GM21447 (cell line): Measurements from ENCODE around the gene FAM120AOS.

Experiments used
- ATAC-seq: cut with Tn5 transposase; IDR thresholded peaks from one replicate; pipeline ENCODE4 v1.9.1; 2021; ENCODE audit not compliant: unreplicated experiment

Gene FAM120AOS

DNA sequence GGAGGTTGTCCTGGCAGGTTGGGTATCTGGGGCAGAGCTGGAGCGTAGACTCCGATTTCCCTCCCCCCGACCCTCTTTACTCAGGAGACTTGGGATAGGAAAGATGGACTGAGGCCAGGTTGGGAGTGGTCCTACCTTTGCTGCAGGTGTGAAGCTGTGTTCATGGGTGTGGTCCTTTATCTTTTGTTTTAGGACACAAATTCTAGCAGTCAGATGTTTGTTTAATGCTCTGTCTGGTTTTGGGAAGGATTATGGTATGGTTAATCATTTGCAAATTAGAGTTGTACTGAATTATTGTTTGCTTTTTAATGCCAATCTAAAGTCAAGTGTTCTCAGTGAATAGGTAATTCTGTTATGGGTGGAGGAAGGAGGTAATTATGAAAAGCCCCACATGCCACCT is 14.1 kb upstream of the FAM120AOS start:
- ATAC-seq: no peak

DNA sequence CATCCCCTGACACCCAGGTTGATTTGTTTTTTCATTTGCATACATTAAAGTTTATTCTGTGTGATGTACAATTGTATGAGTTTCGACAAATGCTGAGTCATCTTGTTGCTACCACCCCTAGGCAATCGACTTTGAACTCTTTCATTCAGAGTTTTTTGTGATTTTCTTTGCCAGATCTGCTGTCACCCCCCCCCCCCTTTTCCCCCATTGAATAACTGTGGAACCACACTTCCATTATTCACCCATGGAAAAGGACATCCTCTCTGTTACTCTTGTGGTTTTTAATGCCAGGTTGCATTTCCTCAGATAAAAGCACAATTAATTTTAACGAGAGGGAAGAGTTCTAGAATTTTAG is 13.7 kb upstream of the FAM120AOS start:
- no peak for ATAC-seq

DNA sequence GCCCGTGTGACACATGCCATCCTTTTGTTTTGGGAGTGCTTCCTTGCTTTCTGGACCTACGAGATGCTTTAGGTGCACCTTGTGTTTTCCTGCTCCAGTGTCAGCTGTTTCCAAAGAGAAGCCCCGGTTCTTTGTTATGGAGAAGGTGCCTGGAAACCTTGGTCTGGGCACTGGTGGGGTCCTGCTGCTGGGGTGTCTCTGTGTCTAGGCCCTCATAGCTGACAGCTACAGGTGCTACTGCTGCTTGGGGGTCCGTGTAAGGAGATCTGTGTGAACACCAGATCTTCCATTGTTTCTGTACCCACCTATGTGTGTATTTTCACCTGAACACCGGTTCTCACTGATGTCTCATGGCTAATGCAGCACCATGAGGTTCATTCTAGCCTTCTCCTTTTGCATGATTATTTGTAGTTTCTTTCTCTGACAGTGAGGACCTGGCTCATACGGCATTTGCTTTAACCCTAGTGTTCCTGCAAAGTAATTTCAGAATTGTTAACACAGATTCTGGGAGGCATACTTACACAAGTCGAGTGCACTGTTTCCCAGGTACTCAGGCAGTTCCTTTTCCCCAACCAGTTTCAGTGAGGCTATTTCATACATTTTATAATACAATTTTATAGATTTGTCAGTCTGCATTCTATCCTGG is 13.2 kb upstream of the FAM120AOS start:
- no peak for ATAC-seq

DNA sequence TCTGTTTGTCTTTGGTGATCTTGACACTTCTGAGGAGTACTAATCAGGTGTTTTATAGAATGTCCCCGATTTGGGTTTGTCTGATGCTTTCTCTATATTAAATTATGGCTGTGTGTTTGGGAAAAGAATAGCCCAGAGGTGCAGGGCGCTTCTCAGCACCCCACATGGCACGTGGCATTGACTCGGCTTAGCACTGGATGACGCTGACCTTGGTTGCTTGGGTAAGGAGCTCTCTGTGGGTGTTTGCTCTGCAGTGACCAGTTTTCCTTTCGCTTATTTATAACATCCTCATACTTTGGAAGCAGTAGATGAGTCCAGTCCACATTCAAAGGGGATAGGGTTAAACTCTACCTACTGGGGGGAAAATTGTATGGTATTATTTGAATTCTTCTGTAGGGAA is 12.5 kb upstream of the FAM120AOS start:
- no peak for ATAC-seq

DNA sequence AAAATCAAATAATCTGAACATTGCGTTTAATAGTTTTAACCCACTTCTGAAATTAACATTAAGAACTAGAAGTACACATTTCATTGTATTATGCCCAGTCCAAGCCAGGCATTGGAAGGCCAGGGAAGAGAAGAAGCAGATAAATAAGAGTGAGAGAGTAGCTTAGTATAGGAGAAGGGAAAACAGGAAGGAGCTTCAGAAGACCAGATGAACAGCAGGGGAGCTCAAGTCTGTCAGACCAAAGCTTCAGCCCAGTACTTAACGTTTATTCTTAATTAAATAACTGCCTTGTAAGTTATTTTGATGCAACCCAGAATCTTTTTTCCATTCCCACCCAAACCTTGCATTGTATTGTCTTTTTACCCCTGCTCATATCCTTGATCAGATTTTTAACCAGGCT is 11.5 kb upstream of the FAM120AOS start:
- ATAC-seq: no peak

DNA sequence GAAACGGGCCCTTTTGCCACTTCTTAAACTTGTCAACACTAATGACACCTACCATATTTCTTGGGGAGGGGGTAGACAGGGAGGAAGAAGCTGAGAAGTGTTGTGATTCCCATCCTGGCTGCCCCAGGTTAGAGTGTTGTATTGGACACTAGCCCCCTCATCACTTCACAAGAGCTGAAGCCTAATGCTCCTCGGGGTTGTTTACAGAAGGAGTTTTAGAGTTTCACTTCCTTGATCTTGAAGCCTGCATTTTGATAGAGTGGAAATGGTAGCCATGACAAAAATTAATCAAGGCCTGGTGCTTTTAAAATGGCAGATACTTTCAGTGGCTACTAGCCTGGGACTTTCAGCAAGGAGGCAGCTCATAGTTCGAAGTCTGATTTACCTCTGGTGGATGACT is 11.0 kb upstream of the FAM120AOS start:
- ATAC-seq: no peak

DNA sequence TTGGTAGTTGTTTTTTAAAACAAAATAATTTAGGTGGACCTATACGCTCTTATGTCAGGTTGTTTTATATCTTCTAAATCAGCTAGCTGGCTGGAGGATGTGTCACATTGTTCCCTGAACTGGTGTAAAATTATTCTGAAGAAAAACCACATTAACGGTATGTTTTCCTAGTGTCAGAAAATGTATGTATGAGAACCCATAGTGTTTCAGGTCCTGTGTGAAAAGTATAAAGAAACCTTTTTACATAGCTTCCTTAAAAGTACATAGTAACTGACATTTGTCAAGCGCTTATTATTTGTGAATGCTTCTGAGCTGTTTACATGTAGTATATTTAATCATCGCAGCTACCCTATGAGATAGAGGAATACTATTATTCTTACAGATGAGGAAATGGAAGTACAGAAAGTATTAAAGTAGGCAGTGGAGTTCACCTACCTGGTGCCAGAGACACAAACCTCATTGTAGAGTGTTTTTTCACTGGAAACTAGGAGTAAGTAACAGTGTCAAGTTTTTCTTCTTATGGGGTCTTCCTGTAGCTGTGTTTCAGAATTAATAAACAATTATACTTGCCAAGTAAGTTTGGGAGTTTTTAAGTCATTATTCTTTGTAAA is 10.4 kb upstream of the FAM120AOS start:
- ATAC-seq: no peak

DNA sequence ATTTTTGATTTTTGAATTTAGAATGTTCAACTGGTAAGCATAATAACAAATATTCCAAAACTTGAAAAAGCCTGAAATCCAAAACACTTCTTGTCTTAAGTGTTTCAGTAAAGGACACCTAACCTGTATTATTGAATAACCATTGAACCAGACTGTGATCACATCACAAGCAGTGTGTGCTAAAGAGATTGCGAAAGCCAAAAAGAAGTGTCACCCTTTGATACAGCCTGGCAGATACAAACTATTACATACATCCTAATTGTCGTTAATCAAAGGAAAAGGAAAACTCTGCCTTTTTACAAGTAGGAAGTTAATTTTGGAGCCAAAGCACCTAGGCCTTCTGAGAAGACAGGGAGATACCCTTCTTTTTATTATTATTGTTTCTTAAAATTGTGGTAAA is 8.4 kb upstream of the FAM120AOS start:
- no peak for ATAC-seq

DNA sequence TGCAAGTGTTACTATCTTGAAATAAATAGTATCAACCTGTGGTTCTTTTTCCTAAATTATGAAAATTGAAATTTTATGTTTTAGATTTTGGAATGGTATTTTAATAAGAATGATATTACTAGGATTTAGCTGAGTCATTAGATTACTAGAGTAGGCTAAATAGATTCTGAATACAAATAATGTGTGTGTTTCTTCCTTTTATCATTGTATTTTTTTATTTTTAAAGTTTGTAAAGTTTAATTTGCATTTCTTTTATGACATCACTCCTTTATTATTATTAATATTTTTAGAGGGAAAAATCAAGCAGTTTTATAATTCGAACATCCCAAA is 8.0 kb upstream of the FAM120AOS start:
- no peak for ATAC-seq

DNA sequence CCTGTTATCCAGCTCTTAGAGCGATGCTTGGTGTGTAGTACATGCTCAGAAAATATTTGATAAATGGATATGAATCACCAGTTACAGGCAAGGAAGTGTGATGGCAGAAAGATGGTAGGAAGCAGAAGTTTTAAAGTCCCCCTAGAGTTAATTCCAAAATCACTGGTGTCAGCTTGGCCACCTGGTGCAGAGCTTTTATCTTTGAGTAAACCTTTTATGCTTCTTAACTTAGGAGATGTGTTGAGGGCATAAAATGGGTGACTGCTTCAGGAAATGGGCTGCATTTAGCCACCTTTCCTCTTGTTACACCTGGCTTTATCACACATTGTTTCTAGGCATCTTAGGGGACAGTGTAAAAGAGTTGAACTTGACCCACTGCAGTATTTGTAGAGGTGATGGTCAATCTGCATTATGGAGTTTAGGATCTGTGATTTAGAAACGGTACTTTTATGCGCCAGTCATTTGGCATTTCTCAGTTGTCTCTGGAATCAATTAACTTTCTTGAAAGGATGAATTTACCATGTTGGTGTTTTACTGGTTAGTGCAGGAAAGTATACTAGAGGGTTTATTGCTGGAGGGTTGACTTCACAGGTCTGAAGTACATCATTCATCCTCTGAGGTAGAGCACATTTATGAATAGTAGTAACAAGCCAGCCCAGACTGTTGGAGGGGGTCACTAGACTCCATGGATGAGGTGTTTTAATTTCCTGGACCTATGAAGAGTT is 7.5 kb upstream of the FAM120AOS start:
- ATAC-seq: no peak

DNA sequence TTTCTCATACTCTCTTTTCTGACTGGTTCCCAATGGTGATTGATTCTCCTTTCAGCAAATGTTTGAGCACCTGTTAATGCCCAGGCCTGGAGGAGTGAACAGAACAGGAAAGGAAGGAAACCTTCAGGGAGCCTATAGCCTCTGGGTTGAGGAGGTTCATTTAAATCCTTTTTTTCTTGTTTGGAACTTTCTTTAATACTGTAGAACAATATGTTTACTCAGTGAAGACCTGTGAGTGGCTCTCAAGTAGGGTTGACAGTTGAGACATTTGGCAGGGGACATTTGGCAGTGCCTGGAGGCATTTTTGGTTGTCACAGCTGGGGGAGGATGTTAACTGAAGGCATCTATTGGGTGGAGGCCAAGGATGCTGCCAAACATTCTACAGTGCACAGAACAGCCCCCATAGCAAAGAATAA is 6.1 kb upstream of the FAM120AOS start:
- no peak for ATAC-seq

DNA sequence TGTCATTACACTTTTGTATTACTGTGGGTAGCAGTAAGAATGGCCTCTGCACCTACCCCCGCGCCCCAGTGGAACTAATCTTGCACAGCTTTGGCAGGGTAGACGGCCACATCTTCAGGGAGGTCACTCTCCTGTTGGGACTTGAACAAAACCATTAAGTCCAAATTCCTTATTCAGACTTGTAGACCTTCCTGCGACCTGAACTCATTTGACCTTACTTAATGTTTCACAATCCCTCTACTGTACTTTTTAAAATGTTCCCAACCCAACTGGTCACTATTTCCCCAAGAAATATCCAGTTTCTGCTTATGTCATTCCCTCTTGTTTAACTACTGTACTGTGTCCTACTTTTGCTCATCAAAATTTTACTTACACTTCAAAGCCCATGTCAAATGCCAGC is 5.3 kb upstream of the FAM120AOS start:
- ATAC-seq: no peak

DNA sequence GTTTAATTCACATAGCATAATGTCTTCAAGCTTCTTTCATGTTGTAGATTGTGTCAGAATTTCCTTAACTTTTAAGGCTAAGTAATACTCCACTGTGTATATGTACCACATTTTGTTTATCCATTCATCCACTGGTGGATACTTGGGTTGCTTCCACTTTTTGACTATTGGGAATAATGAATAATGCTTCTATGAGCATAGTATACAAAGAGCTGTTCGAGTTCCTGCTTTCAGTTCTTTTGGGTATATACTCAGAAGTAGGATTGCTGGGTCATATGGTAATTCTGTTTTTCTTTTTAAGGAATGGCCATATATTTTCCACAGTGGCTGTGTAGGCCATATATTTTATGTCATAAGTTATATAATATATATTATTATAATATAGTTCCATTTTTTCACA is 3.6 kb upstream of the FAM120AOS start:
- no peak for ATAC-seq

DNA sequence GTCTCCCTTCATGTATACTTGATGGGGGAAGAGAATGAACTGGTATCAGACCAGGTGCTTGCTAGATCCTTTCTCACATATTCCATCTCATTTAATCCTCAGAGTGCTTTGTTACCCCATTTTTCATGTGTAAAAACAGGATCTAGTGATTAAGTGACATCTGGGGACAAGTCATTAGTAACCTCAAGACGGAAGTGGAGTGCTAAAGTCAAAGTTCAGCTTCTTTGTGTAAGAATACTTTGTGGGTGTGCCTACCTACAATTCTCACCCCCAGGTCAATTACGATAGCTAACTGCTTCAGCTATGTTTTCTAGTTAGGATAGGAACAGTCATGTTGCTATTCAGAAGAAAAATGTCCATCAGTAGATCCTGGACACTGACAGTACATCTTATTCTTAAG is 3.1 kb upstream of the FAM120AOS start:
- no peak for ATAC-seq

DNA sequence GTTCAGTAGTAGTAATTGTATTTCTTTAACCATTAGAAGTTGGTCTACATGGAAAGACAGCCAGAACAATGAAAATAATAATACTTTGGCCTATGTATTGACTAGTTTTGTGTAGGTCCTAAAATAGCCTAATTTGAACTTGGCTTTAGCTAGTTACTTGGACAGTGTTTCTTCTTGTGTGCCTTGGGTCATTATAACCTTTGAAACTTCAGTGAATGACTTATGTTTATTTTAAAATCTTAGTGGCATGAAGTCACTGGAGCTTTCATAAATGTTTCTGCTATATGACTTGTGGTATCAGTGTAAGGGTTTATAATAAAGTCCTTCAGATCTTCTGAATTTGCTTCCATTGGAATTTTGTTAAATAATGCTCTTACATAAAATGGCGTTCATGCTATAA is 2.6 kb upstream of the FAM120AOS start:
- ATAC-seq: no peak

DNA sequence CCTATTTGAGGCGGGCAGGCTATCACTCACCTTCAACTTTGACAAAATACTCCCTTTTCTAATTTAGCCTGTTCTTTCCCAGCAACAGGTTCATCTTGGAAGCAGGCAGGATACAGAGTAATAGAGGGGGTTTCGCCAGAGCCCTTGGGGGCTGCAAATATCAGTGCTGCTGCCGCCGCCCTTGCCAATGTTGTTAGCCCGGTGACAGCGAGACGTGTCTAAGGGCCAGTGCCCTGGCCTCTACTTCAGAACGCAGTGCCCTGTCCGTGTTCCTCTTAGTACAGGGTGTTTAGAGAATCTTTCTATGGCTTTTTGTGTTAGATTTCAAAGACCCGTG is 703 bp downstream of the FAM120AOS start:
- no peak for ATAC-seq

DNA sequence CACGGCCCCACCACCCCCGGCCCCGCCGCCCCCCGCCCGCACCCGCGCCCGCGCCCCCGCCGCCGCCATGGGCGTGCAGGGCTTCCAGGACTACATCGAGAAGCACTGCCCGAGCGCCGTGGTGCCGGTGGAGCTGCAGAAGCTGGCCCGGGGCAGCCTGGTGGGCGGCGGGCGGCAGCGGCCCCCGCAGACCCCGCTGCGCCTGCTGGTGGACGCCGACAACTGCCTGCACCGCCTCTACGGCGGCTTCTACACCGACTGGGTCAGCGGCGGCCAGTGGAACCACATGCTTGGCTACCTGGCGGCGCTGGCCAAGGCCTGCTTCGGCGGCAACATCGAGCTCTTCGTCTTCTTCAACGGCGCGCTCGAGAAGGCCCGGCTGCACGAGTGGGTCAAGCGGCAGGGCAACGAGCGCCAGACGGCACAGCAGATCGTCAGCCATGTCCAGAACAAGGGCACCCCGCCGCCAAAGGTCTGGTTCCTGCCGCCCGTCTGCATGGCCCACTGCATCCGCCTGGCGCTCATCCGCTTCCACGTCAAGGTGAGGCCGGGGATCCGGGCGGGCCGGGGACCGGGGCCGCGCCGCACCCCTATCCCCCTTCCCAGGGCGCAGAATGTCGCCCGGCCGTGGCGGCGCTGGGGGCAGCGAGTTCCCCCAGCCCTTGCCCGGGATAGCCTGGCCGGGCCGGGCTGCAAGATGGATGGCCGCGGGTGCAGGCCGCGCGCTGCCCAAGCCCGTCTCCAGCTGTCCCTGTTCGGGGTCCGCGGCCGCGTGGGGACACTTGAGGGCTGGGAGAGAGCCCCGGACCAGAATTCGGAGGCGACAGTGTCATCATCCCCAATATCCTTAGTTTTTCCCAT is 1.3 kb downstream of the FAM120AOS start:
- peak; percentile 16 for ATAC-seq

DNA sequence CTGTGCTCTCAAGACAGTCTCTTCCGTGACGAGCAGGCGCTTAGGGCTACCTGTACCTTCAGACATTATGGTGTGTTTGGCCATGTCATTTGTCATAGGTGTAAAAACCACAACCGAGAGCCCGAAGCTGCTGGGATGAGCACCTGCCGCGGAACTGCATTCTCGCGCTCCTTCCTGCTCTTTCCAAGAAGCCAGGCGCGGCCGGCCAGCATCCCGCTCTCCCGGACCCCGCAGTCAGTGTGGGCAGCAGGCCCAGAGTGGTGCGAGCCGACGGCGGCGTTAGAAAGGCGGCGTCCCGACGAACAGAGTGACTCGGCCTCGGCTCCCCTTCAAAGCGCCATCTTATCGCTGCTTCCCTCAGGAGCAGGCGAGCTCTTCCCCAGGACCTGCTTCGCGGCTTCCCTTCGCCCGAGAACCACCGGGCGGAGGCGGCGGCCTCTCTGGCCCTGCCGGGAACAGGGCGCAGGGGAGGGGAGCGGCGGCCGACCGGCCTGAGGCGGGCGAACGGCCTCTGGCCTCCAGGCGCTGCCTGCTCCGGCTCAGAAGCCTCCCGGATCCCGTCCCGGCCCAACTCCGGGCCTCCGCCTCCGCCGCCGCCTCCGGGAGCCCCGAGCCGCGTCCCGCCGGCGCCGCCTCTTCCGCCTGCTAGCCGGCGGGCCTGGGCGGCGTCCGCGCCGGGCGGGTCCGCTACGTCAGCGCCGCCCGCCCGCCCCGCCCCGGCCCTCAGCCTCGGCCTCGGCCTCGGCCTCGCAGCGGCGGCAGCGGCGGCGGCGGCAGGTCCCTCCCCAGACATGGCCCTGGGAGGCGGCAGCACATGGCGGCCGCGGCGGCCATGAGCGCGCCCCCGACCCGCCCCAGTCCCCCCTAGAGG is 2.2 kb downstream of the FAM120AOS start, which contains the start of gene FAM120A:
TSS of gene FAM120A (plus strand) at position 741 of the 871 bp plus-strand sequence. CDS start 231 bp downstream, outside the sequence.
- ATAC-seq: peak; percentile 51

DNA sequence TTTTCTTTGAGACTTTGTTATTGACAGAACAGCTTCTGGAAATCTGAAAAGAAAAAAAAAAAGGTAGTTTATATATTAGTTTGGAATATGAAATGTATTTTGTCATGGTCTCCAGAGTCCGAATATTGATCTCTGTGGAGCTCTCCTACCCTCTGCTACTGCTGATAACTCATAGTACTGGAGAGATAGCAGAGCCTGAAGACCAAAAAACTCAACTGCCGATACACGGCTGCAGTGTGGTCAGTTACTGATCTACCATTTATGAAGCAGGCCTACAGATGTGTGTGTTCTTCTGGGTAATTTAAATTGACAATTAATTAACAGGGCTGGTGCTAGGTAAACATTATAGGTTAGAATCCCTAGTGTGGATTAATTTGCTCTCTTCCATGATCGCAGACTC is 5.7 kb downstream of the FAM120AOS start:
- no peak for ATAC-seq

DNA sequence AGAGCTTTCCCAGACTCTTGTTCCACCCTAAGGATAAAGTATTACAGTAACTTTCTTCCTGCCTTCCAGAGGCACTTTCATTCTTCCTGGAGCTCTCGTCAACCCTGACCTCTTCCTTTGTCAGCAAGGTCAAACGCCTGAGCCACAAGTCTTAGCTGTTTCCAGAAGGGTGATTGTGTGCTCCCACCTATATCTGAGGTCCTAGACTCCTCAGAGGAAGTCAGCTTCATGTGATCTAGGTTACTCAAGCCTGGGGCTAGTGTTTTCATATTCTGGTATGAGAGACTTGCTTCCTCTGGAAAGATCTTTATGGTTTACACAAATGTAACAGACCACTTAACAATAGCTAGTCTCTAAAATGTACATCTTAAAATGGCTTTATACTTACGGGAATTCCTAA is 7.3 kb downstream of the FAM120AOS start:
- ATAC-seq: no peak
